ENCODE results near the gene PHF23. TPM values are rescaled to one million over a fixed set of nuclear protein-coding genes. Genes with fewer than 3 reads are reported as not detected.

Gene PHF23
- total RNA-seq, 1 donor from 2014 or later: 41.4 TPM

GRCh38 chr17:7203391-7203790, 35.9 kb downstream of the PHF23 start:
- DNase-seq: no peak

GRCh38 chr17:7196651-7197401, 42.4 kb downstream of the PHF23 start:
- DNase-seq: no peak

GRCh38 chr17:7195971-7196370, 43.3 kb downstream of the PHF23 start:
- no peak for DNase-seq

- DNase-seq: no peak
Observed at GRCh38 chr17:7192271-7192937, 46.9 kb downstream of the PHF23 start.

GRCh38 chr17:7191571-7192270, 47.5 kb downstream of the PHF23 start:
- DNase-seq: peak; percentile 45

- DNase-seq: no peak
Observed at GRCh38 chr17:7191069-7191468, 48.2 kb downstream of the PHF23 start.

GRCh38 chr17:7190276-7190917, 48.9 kb downstream of the PHF23 start:
- no peak for DNase-seq

- DNase-seq: peak; percentile 41
Observed at GRCh38 chr17:7186241-7186640, 53.0 kb downstream of the PHF23 start.

Other genes starting within 250 kb of the PHF23 start
- not detected in 2 replicates for gene ALOX12, start 243.4 kb downstream of the PHF23 start, total RNA-seq
- 28.1 and 47.9 TPM in 2 replicates for gene RNASEK, start 226.8 kb downstream of the PHF23 start, total RNA-seq
- 86.6 and 140 TPM in 2 replicates for gene BCL6B, start 216.4 kb downstream of the PHF23 start, total RNA-seq
- gene SLC16A13, start 203.4 kb downstream of the PHF23 start, total RNA-seq: 1.7 and 2.2 TPM in 2 replicates
- 1.1 and 1.5 TPM in 2 replicates for gene SLC16A11, start 195.4 kb downstream of the PHF23 start, total RNA-seq
- 0.60 and 1.5 TPM in 2 replicates for gene CLEC10A, start 159.2 kb downstream of the PHF23 start, total RNA-seq
- gene ASGR2, start 124.6 kb downstream of the PHF23 start, total RNA-seq: not detected in 2 replicates
- 9.5 and 18.2 TPM in 2 replicates for gene ASGR1, start 60.1 kb downstream of the PHF23 start, total RNA-seq
- gene DLG4, start 19.6 kb downstream of the PHF23 start, total RNA-seq: 13.4 and 21.5 TPM in 2 replicates
- 196 and 385 TPM in 2 replicates for gene ACADVL, start 19.5 kb downstream of the PHF23 start, total RNA-seq
- 32.8 and 45.7 TPM in 2 replicates for gene DVL2, start 4.9 kb downstream of the PHF23 start, total RNA-seq
- 148 and 196 TPM in 2 replicates for gene GABARAP, start 3.0 kb upstream of the PHF23 start, total RNA-seq
- 25.2 and 56.5 TPM in 2 replicates for gene CTDNEP1, start 12.3 kb upstream of the PHF23 start, total RNA-seq
- gene ELP5, start 12.8 kb upstream of the PHF23 start, total RNA-seq: 33.0 and 52.2 TPM in 2 replicates
- gene CLDN7, start 23.0 kb upstream of the PHF23 start, total RNA-seq: 2.4 and 5.3 TPM in 2 replicates
- gene SLC2A4, start 42.3 kb upstream of the PHF23 start, total RNA-seq: 0.28 and 0.34 TPM in 2 replicates
- 0.17 TPM in 1 of 2 replicates, not detected in the other for gene YBX2, start 55.2 kb upstream of the PHF23 start, total RNA-seq
- 416 and 525 TPM in 2 replicates for gene EIF5A, start 68.2 kb upstream of the PHF23 start, total RNA-seq
- gene GPS2, start 75.9 kb upstream of the PHF23 start, total RNA-seq: 45.2 and 45.6 TPM in 2 replicates
- 17.3 and 23.3 TPM in 2 replicates for gene NEURL4, start 89.9 kb upstream of the PHF23 start, total RNA-seq
- not detected in 2 replicates for gene ACAP1, start 97.1 kb upstream of the PHF23 start, total RNA-seq
- 2.6 and 3.2 TPM in 2 replicates for gene KCTD11, start 112.7 kb upstream of the PHF23 start, total RNA-seq
- not detected in 2 replicates for gene TMEM95, start 115.7 kb upstream of the PHF23 start, total RNA-seq
- 2.2 and 3.6 TPM in 2 replicates for gene TNK1, start 141.6 kb upstream of the PHF23 start, total RNA-seq
- gene PLSCR3, start 155.1 kb upstream of the PHF23 start, total RNA-seq: 21.3 and 34.1 TPM in 2 replicates
- 59.2 and 112 TPM in 2 replicates for gene TMEM256, start 164.6 kb upstream of the PHF23 start, total RNA-seq
- 2.7 and 5.5 TPM in 2 replicates for gene NLGN2, start 168.4 kb upstream of the PHF23 start, total RNA-seq
- not detected in 2 replicates for gene SPEM1, start 180.9 kb upstream of the PHF23 start, total RNA-seq
- gene SPEM2, start 186.2 kb upstream of the PHF23 start, total RNA-seq: not detected in 2 replicates
- gene SPEM3, start 189.4 kb upstream of the PHF23 start, total RNA-seq: not detected in 2 replicates
- 11.3 and 12.9 TPM in 2 replicates for gene TMEM102, start 196.0 kb upstream of the PHF23 start, total RNA-seq
- 0.28 and 0.51 TPM in 2 replicates for gene FGF11, start 200.1 kb upstream of the PHF23 start, total RNA-seq
- 4.6 and 5.8 TPM in 2 replicates for gene CHRNB1, start 205.6 kb upstream of the PHF23 start, total RNA-seq
- gene ZBTB4, start 240.2 kb upstream of the PHF23 start, total RNA-seq: 10.4 and 16.4 TPM in 2 replicates
- not detected in 2 replicates for gene SLC35G6, start 242.0 kb upstream of the PHF23 start, total RNA-seq
- 81.2 and 139 TPM in 2 replicates for gene POLR2A, start 244.9 kb upstream of the PHF23 start, total RNA-seq